Endothelial cell of umbilical vein (primary cell): Measurements from ENCODE around the gene ELAC1. TPM values are rescaled to one million over a fixed set of nuclear protein-coding genes. Genes with fewer than 3 reads are reported as not detected.

Experiments used
- BruUV-seq: library from RNA; stranded (reverse); fragments of 400-500 nt; replicated peaks from 2 replicates; lab custom pipeline; 2021; lab: Mats Ljungman, UMichigan
- CTCF ChIA-PET: fragments of 300-600, 350-600 bp; sonication (Branson Sonifier 250); formaldehyde crosslinking; loops from one replicate; lab custom pipeline; 2021; ENCODE audit warnings: antibody characterized with exemption, inconsistent platforms; lab: Charles Lee
- POLR2A ChIA-PET: fragments of 300-600, 350-600 bp; sonication (Branson Sonifier 250); formaldehyde crosslinking; loops from one replicate; lab custom pipeline; 2021; ENCODE audit warnings: antibody characterized with exemption, inconsistent platforms; lab: Charles Lee
- DNase-seq: peaks from one replicate; pipeline ENCODE4 v3.0.0-alpha.2; 2011; ENCODE audit warnings: low read depth, low spot score
- FAIRE-seq: peaks from 2 replicates; lab custom pipeline; 2011; peaks lifted over from hg19 to GRCh38; lab: Jason Lieb, UNC
- H2AFZ ChIP-seq: 2 replicates; pipeline ENCODE4 v1.6.0; 2012; ENCODE audit warnings: low read depth, low read length, control low read depth, inconsistent platforms
- H3K27ac ChIP-seq: 2 replicates; pipeline ENCODE4 v1.5.1; 2011; ENCODE audit warnings: low read depth, mild to moderate bottlenecking, control low read depth, low read length, moderate library complexity; ENCODE audit not compliant: insufficient read depth
- H3K27me3 ChIP-seq, 2 experiments: 2 replicates each; pipeline versions ENCODE4 v1.6.0 to v1.6.1; 2011; ENCODE audit warnings: low read length in 2 of 2, mixed read lengths in 1 of 2; ENCODE audit not compliant: control insufficient read depth in 2 of 2, insufficient read depth in 2 of 2
- H3K36me3 ChIP-seq, 2 experiments: 2 replicates in 1 of 2; 3 replicates in 1 of 2; pipeline ENCODE4 v1.5.1; 2011; ENCODE audit warnings: low read length in 2 of 2, mild to moderate bottlenecking in 1 of 2, moderate library complexity in 1 of 2; ENCODE audit not compliant: control insufficient read depth in 2 of 2, insufficient read depth in 2 of 2; ENCODE audit errors: extremely low read depth in 1 of 2
- H3K4me1 ChIP-seq: 3 replicates; pipeline ENCODE4 v1.5.1; 2011; ENCODE audit warnings: mild to moderate bottlenecking, low read length; ENCODE audit not compliant: control insufficient read depth, insufficient read depth; ENCODE audit errors: extremely low read depth
- H3K4me2 ChIP-seq: 2 replicates; pipeline ENCODE4 v1.6.1; 2011; ENCODE audit warnings: low read length, control low read depth, mixed read lengths; ENCODE audit not compliant: insufficient read depth
- H3K4me3 ChIP-seq, 3 experiments: fragments of 200-600 bp in 1 of 3; sonication (generic), shearing (Covaris generic) in 1 of 3; replicated peaks in 1 of 3; 2 replicates each; pipeline ENCODE4 v1.5.1; 2011 to 2016; ENCODE audit warnings: control low read depth in 3 of 3, low read length in 3 of 3, mild to moderate bottlenecking in 2 of 3, inconsistent platforms in 1 of 3, low read depth in 1 of 3, moderate library complexity in 1 of 3; ENCODE audit not compliant: insufficient read depth in 1 of 3
- H3K79me2 ChIP-seq: 2 replicates; pipeline ENCODE4 v1.6.0; 2012; ENCODE audit warnings: low read length, inconsistent platforms; ENCODE audit not compliant: control insufficient read depth, insufficient read depth
- H3K9ac ChIP-seq: replicated peaks from 2 replicates; pipeline ENCODE3; 2011; ENCODE audit warnings: low read length, control low read depth; ENCODE audit not compliant: insufficient read depth; ENCODE audit errors: extremely low read depth
- H3K9me1 ChIP-seq: replicated peaks from 3 replicates; pipeline ENCODE4 v1.6.0; 2011; ENCODE audit warnings: mild to moderate bottlenecking, low read length; ENCODE audit not compliant: control insufficient read depth, insufficient read depth; ENCODE audit errors: extremely low read depth
- H3K9me3 ChIP-seq: replicated peaks from 2 replicates; pipeline ENCODE4 v1.5.1; 2012; ENCODE audit warnings: low read length, inconsistent platforms; ENCODE audit not compliant: control insufficient read depth, insufficient read depth
- H4K20me1 ChIP-seq: replicated peaks from 2 replicates; pipeline ENCODE3; 2011; ENCODE audit warnings: mild to moderate bottlenecking, low read length; ENCODE audit not compliant: control insufficient read depth, insufficient read depth; ENCODE audit errors: extremely low read depth
- EZH2 ChIP-seq: IDR thresholded peaks from 2 replicates; pipeline ENCODE4 v1.6.1; 2012; ENCODE audit warnings: borderline replicate concordance, low read depth, mild to moderate bottlenecking, moderate library complexity, low read length, inconsistent platforms; ENCODE audit not compliant: severe bottlenecking
- FOS ChIP-seq: IDR thresholded peaks from 2 replicates; pipeline ENCODE4 v1.6.1; 2011; ENCODE audit warnings: mild to moderate bottlenecking, low read length, moderate library complexity, borderline replicate concordance; ENCODE audit not compliant: insufficient read depth
- GATA2 ChIP-seq: IDR thresholded peaks from 2 replicates; pipeline ENCODE4 v1.7.0; 2011; ENCODE audit warnings: low read depth, mild to moderate bottlenecking, moderate library complexity, mixed read lengths, low read length; ENCODE audit not compliant: insufficient read length, insufficient read depth
- JUN ChIP-seq: IDR thresholded peaks from 2 replicates; pipeline ENCODE4 v1.6.1; 2011; ENCODE audit warnings: borderline replicate concordance, low read depth; ENCODE audit not compliant: insufficient read length, insufficient read depth
- MAX ChIP-seq: IDR thresholded peaks from 2 replicates; pipeline ENCODE4 v1.6.1; 2011; ENCODE audit not compliant: insufficient read depth, insufficient read length
- MYC ChIP-seq: IDR thresholded peaks from one replicate; pipeline ENCODE4 v1.6.1; 2011; ENCODE audit warnings: mild to moderate bottlenecking, low read depth, low read length
- POLR2A ChIP-seq: IDR thresholded peaks from 2 replicates; pipeline ENCODE4 v1.6.1; 2012; ENCODE audit warnings: low read depth, mild to moderate bottlenecking, control low read depth, low read length
- POLR2AphosphoS5 ChIP-seq: IDR thresholded peaks from 2 replicates; pipeline ENCODE4 v1.6.1; 2012; ENCODE audit warnings: low read depth, mild to moderate bottlenecking, control low read depth, low read length, moderate library complexity; ENCODE audit not compliant: insufficient read depth
- dilution Hi-C: fragments of 300-500 bp; cut with MboI; formaldehyde crosslinking; loops from one replicate; pipeline ENCODE4 v1.15.0; 2019; ENCODE audit warnings: low sequenced_read_pairs; ENCODE audit not compliant: extremely low pct_ligation_motif_present
- intact Hi-C: fragments of 100-400 bp; cut with micrococcal nuclease; formaldehyde crosslinking; loops from one replicate; pipeline ENCODE4 v1.10.0; 2022
- polyA plus RNA-seq, 4 experiments: library from polyadenylated mRNA; depleted of rRNA in 3 of 4; stranded (reverse) in 3 of 4; unstranded in 1 of 4; fragments of >200 nt; gene quantifications; 2 replicates each; pipeline versions ENCODE4 v1.2.1 to v1.2.3, GENCODE V29; 2011 to 2012; ENCODE audit warnings: missing spikeins in 1 of 4
- total RNA-seq: library from RNA; stranded (reverse); gene quantifications from 2 replicates; pipeline ENCODE4 v1.2.3, GENCODE V29; 2021
- TF ChIP-seq, protein P1 (sequence below), 2 donors: IDR thresholded peaks; 1 replicate in 1 of 2; 2 replicates in 1 of 2; pipeline ENCODE4 v1.5.1; 2011; ENCODE audit warnings: low read length in 2 of 2, mild to moderate bottlenecking in 2 of 2, moderate library complexity in 2 of 2, control low read depth in 1 of 2, inconsistent platforms in 1 of 2, low read depth in 1 of 2; ENCODE audit not compliant: insufficient read depth in 1 of 2; ENCODE audit errors: extremely low read depth in 1 of 2

The ELAC1 gene
- total and polyA plus RNA-seq, 2 donors (not counting 3 experiments of a cell fraction or from before 2014, with no cell fraction given) = 3.6 to 7.6 TPM

- Histone ChIP-seq H3K79me2 (no peaks in the 10 kb centered on the region), H3K27me3 (no peaks in the 10 kb centered on the region), H3K27ac (no peak overlapping the region), H3K9ac (no peak overlapping the region), H4K20me1 (no peaks in the 10 kb centered on the region), H3K4me2 (no peak overlapping the region), H2AFZ (no peak overlapping the region), H3K4me3 (no peak overlapping the region), H3K9me1 (no peaks in the 10 kb centered on the region), H3K4me1 (no peaks in the 10 kb centered on the region), H3K36me3 (no peaks in the 10 kb centered on the region), H3K9me3 (no peaks in the 10 kb centered on the region)
- CTCF ChIA-PET = no interaction called here
- no TSS peak for BruUV-seq
- intact Hi-C loops (no loop called here), dilution Hi-C loops (no loop called here)
- no peak for FAIRE-seq
- no peak for TF ChIP-seq POLR2A
- no peak for TF ChIP-seq JUN
- no peak for DNase-seq
- POLR2A ChIA-PET = no interaction called here
Observed at GRCh38 chr18:50950626-50951025, 17.2 kb upstream of the ELAC1 start.

- Histone ChIP-seq H3K9ac (no peak overlapping the region), H4K20me1 (no peaks in the 10 kb centered on the region), H3K79me2 (no peaks in the 10 kb centered on the region), H3K4me2 (no peak overlapping the region), H3K4me3 (no peak overlapping the region), H3K9me3 (no peaks in the 10 kb centered on the region), H3K9me1 (no peaks in the 10 kb centered on the region), H3K27me3 (peaks cover 0 to 5% of the 10 kb centered on the region in 2 experiments), H3K4me1 (no peaks in the 10 kb centered on the region), H2AFZ (no peak overlapping the region), H3K36me3 (no peaks in the 10 kb centered on the region), H3K27ac (no peak overlapping the region)
- ChIA-PET CTCF (no interaction called here), POLR2A (no interaction called here)
- no TSS peak for BruUV-seq
- dilution Hi-C loops = no loop called here
- intact Hi-C loops = no loop called here
- no peak for TF ChIP-seq GATA2
- TF ChIP-seq MYC = no peak
- no peak for TF ChIP-seq POLR2AphosphoS5
- no peak for TF ChIP-seq FOS
- TF ChIP-seq JUN = no peak
- no peak for TF ChIP-seq POLR2A
- no peak for TF ChIP-seq EZH2
- TF ChIP-seq, protein P1, sequence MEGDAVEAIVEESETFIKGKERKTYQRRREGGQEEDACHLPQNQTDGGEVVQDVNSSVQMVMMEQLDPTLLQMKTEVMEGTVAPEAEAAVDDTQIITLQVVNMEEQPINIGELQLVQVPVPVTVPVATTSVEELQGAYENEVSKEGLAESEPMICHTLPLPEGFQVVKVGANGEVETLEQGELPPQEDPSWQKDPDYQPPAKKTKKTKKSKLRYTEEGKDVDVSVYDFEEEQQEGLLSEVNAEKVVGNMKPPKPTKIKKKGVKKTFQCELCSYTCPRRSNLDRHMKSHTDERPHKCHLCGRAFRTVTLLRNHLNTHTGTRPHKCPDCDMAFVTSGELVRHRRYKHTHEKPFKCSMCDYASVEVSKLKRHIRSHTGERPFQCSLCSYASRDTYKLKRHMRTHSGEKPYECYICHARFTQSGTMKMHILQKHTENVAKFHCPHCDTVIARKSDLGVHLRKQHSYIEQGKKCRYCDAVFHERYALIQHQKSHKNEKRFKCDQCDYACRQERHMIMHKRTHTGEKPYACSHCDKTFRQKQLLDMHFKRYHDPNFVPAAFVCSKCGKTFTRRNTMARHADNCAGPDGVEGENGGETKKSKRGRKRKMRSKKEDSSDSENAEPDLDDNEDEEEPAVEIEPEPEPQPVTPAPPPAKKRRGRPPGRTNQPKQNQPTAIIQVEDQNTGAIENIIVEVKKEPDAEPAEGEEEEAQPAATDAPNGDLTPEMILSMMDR (IDR thresholded peaks at IDR 0.05; ENCODE audit: extremely low read depth in 1 of 2, insufficient read depth in 1 of 2, low read depth in 1 of 2, low read length in 2 of 2) = no peak
- no peak for TF ChIP-seq MAX
- no peak for DNase-seq
- FAIRE-seq = no peak
Observed at GRCh38 chr18:50953822-50954221, 14.0 kb upstream of the ELAC1 start.
